Calu3 (cell line): ENCODE data around the gene SP5. TPM values are rescaled to one million over a fixed set of nuclear protein-coding genes. Genes with fewer than 3 reads are reported as not detected.
A peak's percentile ranks its signal among the peaks of the same experiment; 100 is the strongest.

Experiments
- BruUV-seq: library from RNA; stranded (reverse); fragments of 400-500 nt; replicated peaks from 2 replicates; lab custom pipeline; 2021; lab: Mats Ljungman, UMichigan
- CTCF ChIA-PET: fragments of 300-600 bp; sonication (Branson Sonifier 250); formaldehyde crosslinking; loops from one replicate; lab custom pipeline; 2022; ENCODE audit warnings: antibody characterized with exemption; lab: Charles Lee
- DNase-seq: peaks from one replicate; pipeline ENCODE4 v3.0.0; 2022
- H3K27ac Mint-ChIP-seq: one replicate; pipeline ENCODE4 v1.8.0; 2022; ENCODE audit warnings: mixed read lengths; ENCODE audit not compliant: unreplicated experiment
- H3K27me3 Mint-ChIP-seq: one replicate; pipeline ENCODE4 v1.8.0; 2022; ENCODE audit warnings: mixed read lengths; ENCODE audit not compliant: unreplicated experiment
- H3K36me3 Mint-ChIP-seq: one replicate; pipeline ENCODE4 v1.8.0; 2022; ENCODE audit warnings: mild to moderate bottlenecking, moderate library complexity, mixed read lengths; ENCODE audit not compliant: insufficient read depth, unreplicated experiment
- H3K4me1 Mint-ChIP-seq: one replicate; pipeline ENCODE4 v1.8.0; 2022; ENCODE audit warnings: mild to moderate bottlenecking, low read depth, mixed read lengths; ENCODE audit not compliant: unreplicated experiment
- H3K4me3 Mint-ChIP-seq: one replicate; pipeline ENCODE4 v1.8.0; 2022; ENCODE audit warnings: mild to moderate bottlenecking, low read depth, moderate library complexity, mixed read lengths; ENCODE audit not compliant: unreplicated experiment
- H3K9me3 Mint-ChIP-seq: one replicate; pipeline ENCODE4 v1.8.0; 2022; ENCODE audit warnings: low read depth, mixed read lengths; ENCODE audit not compliant: unreplicated experiment
- CTCF ChIP-seq: fragments of 200-600 bp; IDR thresholded peaks from one replicate; pipeline ENCODE4 v1.8.0; 2022; ENCODE audit warnings: antibody characterized with exemption; ENCODE audit not compliant: unreplicated experiment
- intact Hi-C: fragments of 100-400 bp; cut with micrococcal nuclease; formaldehyde crosslinking; loops from one replicate; pipeline ENCODE4 v1.10.0; 2022; ENCODE audit not compliant: unreplicated experiment
- total RNA-seq: library from RNA; stranded (reverse); gene quantifications from 2 replicates; pipeline ENCODE4 v1.2.3, GENCODE V29; 2022

Gene SP5
- total RNA-seq, 1 experiment from 2014 or later: 0.73 TPM

- Mint-ChIP-seq H3K4me3 (no peak overlapping the region), H3K27ac (no peak overlapping the region), H3K4me1 (peaks cover 23% of the 10 kb centered on the region), H3K27me3 (no peaks in the 10 kb centered on the region), H3K9me3 (peaks cover 3% of the 10 kb centered on the region), H3K36me3 (no peaks in the 10 kb centered on the region)
- DNase-seq: no peak
- TF ChIP-seq CTCF: no peak
- BruUV-seq: no TSS peak
- intact Hi-C loops: no loop called here
- CTCF ChIA-PET: no interaction called here
These were observed 22.7 kb downstream of the SP5 start for GRCh38 chr2:170737821-170738220.

- Mint-ChIP-seq H3K27ac (peak overlapping the region; percentile 95), H3K27me3 (no peaks in the 10 kb centered on the region)
These were observed 23.9 kb downstream of the SP5 start for GRCh38 chr2:170739048-170739447.

GRCh38 chr2:170739507-170740046 lies 24.4 kb downstream of the SP5 start:
- CTCF ChIA-PET: interaction anchor here (0.5 to 1.6 kb wide), 6 partner anchors 8 to 284 kb away, joined by 4 to 8 read pairs (median 6); partner anchors contain the start of genes ERICH2 and SP5
- Mint-ChIP-seq H3K4me3 (peak overlapping the region; percentile 2), H3K4me1 (peaks cover 23% of the 10 kb centered on the region), H3K9me3 (peaks cover 3% of the 10 kb centered on the region), H3K27me3 (no peaks in the 10 kb centered on the region), H3K27ac (peak overlapping the region; percentile 95), H3K36me3 (no peaks in the 10 kb centered on the region)
- intact Hi-C loops: no loop called here
- BruUV-seq: no TSS peak
- no peak for TF ChIP-seq CTCF
- no peak for DNase-seq

More at GRCh38 chr2:170739048-170739447, 23.9 kb downstream of the SP5 start:
- BruUV-seq: no TSS peak
- DNase-seq: peak; percentile 63
- H3K4me1 Mint-ChIP-seq: peaks cover 23% of the 10 kb centered on the region
- H3K9me3 Mint-ChIP-seq: peaks cover 3% of the 10 kb centered on the region
- peak overlapping the region; percentile 2 for H3K4me3 Mint-ChIP-seq
- intact Hi-C loops: no loop called here
- no peaks in the 10 kb centered on the region for H3K36me3 Mint-ChIP-seq
- TF ChIP-seq CTCF: no peak
- CTCF ChIA-PET: interaction anchor here (0.7 to 1.6 kb wide), 6 partner anchors 9 to 330 kb away, joined by 3 to 8 read pairs (median 6); partner anchors contain the start of genes ERICH2 and SP5

GRCh38 chr2:170740660-170741059 lies 25.5 kb downstream of the SP5 start:
- H3K27me3 Mint-ChIP-seq: no peaks in the 10 kb centered on the region
- intact Hi-C loops: no loop called here
- H3K9me3 Mint-ChIP-seq: peaks cover 3% of the 10 kb centered on the region
- H3K4me3 Mint-ChIP-seq: no peak overlapping the region
- no peak for DNase-seq
- BruUV-seq: no TSS peak
- TF ChIP-seq CTCF: no peak
- H3K27ac Mint-ChIP-seq: no peak overlapping the region
- H3K4me1 Mint-ChIP-seq: peaks cover 23% of the 10 kb centered on the region
- H3K36me3 Mint-ChIP-seq: no peaks in the 10 kb centered on the region
- CTCF ChIA-PET: interaction anchor here (0.5 kb wide), 1 partner anchor 340 kb away, joined by 7 read pairs; no protein-coding TSS in a partner anchor
